Neural progenitor cell (in vitro differentiated cells): ENCODE results near the gene DPF3.

Experiments used
- EZH2 ChIP-seq: fragments of 200-600 bp; sonication (generic); IDR thresholded peaks from 2 replicates; pipeline ENCODE4 v1.6.1; 2017; ENCODE audit warnings: antibody characterized with exemption, mild to moderate bottlenecking, moderate library complexity
- EZH2phosphoT487 ChIP-seq: fragments of 200-600 bp; sonication (generic); IDR thresholded peaks from 2 replicates; pipeline ENCODE4 v1.6.1; 2017; ENCODE audit warnings: antibody characterized with exemption
- TF ChIP-seq, protein P1 (sequence below): fragments of 200-600 bp; sonication (generic); IDR thresholded peaks from 2 replicates; pipeline ENCODE4 v1.5.1; 2017; ENCODE audit warnings: antibody characterized with exemption, mild to moderate bottlenecking

DNA sequence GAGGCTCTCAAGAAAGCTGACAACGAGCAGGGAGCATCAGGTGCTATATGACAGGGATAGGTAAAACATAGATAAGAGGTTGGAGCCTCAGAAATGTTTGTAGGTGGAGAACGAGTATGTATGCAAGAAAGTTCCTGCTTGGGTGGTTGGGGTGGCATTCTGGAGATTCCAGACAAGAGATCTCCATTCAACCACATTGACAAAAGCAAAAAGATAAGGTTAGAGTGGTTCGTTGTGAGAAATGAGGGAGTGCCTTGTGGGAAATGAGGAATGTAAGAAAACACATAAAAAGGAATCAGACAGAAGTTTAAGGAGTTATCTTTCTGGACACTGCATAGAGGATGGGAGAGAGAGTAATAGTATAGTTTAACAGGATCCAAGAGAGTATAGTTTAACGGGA, 290.3 kb downstream of the DPF3 start:
- TF ChIP-seq, protein P1, sequence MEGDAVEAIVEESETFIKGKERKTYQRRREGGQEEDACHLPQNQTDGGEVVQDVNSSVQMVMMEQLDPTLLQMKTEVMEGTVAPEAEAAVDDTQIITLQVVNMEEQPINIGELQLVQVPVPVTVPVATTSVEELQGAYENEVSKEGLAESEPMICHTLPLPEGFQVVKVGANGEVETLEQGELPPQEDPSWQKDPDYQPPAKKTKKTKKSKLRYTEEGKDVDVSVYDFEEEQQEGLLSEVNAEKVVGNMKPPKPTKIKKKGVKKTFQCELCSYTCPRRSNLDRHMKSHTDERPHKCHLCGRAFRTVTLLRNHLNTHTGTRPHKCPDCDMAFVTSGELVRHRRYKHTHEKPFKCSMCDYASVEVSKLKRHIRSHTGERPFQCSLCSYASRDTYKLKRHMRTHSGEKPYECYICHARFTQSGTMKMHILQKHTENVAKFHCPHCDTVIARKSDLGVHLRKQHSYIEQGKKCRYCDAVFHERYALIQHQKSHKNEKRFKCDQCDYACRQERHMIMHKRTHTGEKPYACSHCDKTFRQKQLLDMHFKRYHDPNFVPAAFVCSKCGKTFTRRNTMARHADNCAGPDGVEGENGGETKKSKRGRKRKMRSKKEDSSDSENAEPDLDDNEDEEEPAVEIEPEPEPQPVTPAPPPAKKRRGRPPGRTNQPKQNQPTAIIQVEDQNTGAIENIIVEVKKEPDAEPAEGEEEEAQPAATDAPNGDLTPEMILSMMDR: no peak
- TF ChIP-seq EZH2phosphoT487 (no peak), EZH2 (no peak)
